ENCODE measurements around the gene ZNF672. TPM values are rescaled to one million over a fixed set of nuclear protein-coding genes. Genes with fewer than 3 reads are reported as not detected.

Gene ZNF672
- total RNA-seq, 2 donors from 2014 or later, result 33.8 to 34.2 TPM

DNA sequence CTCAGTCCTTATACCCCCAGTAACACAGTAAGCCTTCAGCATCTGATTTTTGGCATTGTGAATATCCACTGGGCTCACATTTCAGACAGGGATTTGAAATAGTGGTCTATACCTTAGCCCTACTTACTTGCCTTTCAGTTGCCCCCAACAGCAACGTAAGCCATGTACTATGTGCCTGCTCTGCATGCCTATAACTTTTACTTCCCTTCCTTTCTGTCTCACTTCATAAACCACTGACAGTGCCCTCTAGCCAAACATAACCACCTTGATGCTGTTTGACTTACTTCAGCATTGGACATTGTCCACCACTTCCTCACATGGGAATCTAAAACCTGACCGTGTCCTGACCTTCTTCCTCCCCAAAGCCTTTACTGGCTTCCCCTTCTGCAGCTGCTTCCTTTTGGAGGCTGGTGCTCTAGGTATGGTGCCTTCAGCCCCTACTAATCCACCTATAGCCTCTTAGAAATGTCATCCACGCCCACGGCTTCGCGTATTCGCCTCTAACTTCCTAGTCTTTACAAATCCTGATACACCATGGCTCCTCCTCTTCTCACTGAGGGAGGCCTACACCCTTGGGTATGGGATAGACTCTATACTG is 3.6 kb upstream of the ZNF672 start:
- TF ChIP-seq, protein P1, sequence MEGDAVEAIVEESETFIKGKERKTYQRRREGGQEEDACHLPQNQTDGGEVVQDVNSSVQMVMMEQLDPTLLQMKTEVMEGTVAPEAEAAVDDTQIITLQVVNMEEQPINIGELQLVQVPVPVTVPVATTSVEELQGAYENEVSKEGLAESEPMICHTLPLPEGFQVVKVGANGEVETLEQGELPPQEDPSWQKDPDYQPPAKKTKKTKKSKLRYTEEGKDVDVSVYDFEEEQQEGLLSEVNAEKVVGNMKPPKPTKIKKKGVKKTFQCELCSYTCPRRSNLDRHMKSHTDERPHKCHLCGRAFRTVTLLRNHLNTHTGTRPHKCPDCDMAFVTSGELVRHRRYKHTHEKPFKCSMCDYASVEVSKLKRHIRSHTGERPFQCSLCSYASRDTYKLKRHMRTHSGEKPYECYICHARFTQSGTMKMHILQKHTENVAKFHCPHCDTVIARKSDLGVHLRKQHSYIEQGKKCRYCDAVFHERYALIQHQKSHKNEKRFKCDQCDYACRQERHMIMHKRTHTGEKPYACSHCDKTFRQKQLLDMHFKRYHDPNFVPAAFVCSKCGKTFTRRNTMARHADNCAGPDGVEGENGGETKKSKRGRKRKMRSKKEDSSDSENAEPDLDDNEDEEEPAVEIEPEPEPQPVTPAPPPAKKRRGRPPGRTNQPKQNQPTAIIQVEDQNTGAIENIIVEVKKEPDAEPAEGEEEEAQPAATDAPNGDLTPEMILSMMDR (IDR thresholded peaks at IDR 0.05), result no peak
- H3K9me3 ChIP-seq, result no peaks in the 10 kb centered on the region
- H3K4me1 ChIP-seq (ENCODE audit: control insufficient read depth in 1 of 2, low read depth in 2 of 2), result peaks cover 4 to 11% of the 10 kb centered on the region in 2 donors
- no peak for ATAC-seq (ENCODE audit: insufficient number of reproducible peaks, low FRiP score, low read depth)
- no peak overlapping the region for H3K4me3 ChIP-seq
- H3K27me3 ChIP-seq (replicated peaks; ENCODE audit: insufficient read depth), result no peaks in the 10 kb centered on the region
- no peak overlapping the region for H3K27ac ChIP-seq
- DNase-seq (ENCODE audit: low spot score), result no peak
- no peaks in the 10 kb centered on the region for H3K36me3 ChIP-seq

DNA sequence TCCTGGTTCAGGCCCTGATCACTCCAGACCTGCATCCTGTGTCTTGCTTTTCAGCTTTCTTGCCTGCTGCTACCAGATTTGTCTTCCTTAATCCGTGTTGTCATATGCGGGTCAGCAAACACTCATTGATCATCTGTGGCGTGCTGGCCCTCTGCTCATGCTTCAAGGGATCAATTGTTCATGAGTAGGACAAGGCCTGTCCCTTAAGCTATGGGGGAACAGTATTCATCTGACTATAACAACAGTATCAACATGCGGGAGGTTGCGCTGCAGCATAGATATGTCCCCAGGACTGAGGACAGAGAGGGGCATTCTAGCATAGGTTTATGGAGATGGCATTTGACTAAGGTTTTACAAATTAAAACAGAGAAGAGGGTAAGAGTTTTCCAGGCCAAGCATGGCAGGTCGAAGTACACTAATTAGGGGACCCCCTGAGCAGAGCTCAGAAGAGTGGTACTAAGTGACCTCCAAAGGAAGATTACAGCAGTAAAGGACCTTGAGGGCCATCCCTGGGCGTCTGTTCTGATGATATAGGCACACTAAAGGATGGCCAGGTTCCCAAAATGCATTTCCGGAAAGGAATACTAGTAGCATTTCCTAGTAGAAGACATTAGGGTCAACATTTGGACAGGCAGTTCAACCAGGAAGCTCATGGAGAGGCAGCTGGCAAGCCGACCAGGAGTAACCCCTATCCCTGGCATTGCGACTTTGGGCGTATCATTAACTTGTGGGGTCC is 811 bp upstream of the ZNF672 start:
- H3K4me3 ChIP-seq, result peak overlapping the region; percentile 98
- ATAC-seq (ENCODE audit: insufficient number of reproducible peaks, low FRiP score, low read depth) (no peak), DNase-seq (ENCODE audit: low spot score) (no peak)

DNA sequence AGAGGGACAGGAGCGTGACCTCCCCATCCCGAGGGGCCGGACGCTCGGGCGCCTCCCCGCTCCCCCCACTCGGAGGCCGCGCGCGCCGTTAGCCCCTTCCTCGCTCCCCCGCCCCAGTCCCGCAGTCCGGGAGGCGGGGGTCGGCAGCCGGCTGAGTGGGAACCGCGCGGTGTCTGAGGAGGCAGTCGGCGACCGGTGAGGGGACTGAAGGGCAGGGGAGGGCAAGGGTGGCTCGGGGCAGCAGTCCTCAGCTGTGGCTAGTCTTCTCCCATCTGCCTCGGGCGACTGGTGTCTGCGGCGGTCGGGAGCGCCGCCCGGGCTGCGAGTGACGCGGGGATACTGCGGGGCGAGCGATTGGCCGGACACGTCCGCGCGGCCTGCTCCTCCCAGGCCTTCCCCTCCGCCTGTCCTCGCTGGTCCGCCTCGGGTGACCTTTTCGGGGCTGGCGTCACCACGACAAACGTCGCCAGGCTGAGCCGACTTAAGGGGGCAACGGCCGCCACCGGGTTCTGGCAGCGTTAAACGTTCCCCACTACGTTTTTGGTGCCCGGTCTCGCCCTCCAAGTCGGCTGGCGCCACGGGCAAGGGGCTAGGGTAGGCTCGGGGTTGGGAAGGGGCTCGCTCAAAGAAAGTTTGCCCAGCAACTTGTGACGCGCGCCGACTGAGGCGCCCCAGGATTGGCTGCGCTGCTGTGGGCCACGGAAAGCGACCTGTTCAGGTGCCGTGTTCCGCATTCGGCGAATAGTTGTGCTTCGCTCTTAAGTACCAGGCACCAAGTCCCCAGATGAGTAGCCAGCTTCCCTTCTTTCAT is 538 bp downstream of the ZNF672 start:
- Histone ChIP-seq H3K4me3 (peak overlapping the region; percentile 98), H3K4me1 (ENCODE audit: control insufficient read depth in 1 of 2, low read depth in 2 of 2) (peaks cover 13 to 37% of the 10 kb centered on the region in 2 donors), H3K36me3 (no peaks in the 10 kb centered on the region), H3K9me3 (no peaks in the 10 kb centered on the region), H3K27ac (peak overlapping the region; percentile 100), H3K27me3 (replicated peaks; ENCODE audit: insufficient read depth) (no peaks in the 10 kb centered on the region)
- ATAC-seq (ENCODE audit: insufficient number of reproducible peaks, low FRiP score, low read depth) (peak; percentile 57), DNase-seq (ENCODE audit: low spot score) (peak; percentile 64)
- TF ChIP-seq, protein P1 (IDR thresholded peaks at IDR 0.05), result no peak

More for the DNA sequence above, 811 bp upstream of the ZNF672 start:
- Histone ChIP-seq H3K9me3 (no peaks in the 10 kb centered on the region), H3K27ac (peak overlapping the region; percentile 91 to 100), H3K36me3 (no peaks in the 10 kb centered on the region), H3K27me3 (replicated peaks; ENCODE audit: insufficient read depth) (no peaks in the 10 kb centered on the region), H3K4me1 (ENCODE audit: control insufficient read depth in 1 of 2, low read depth in 2 of 2) (peaks cover 12 to 29% of the 10 kb centered on the region in 2 donors)
- TF ChIP-seq, protein P1 (IDR thresholded peaks at IDR 0.05), result no peak

DNA sequence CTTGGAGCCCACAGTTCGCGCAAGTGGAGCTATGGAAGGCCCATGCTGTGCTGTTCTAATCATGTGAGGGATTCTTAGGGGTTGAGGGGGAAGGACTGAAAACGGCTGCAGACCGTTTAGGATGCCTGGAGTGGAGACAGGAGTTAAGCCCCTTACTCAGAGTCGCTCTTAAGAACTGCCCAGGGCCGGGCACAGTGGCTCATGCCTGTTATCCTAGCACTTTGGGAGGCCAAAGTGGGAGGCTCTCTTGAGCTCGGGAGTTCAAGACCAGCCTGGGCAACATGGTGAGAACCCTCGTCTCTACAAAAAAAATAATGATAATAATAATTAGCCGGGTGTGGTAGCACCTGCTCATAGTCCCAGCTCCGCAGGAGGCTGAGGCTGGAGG is 1.1 kb downstream of the ZNF672 start:
- Histone ChIP-seq H3K27me3 (replicated peaks; ENCODE audit: insufficient read depth) (no peaks in the 10 kb centered on the region), H3K4me3 (peak overlapping the region; percentile 98), H3K27ac (peak overlapping the region; percentile 100), H3K36me3 (no peaks in the 10 kb centered on the region), H3K9me3 (no peaks in the 10 kb centered on the region), H3K4me1 (ENCODE audit: control insufficient read depth in 1 of 2, low read depth in 2 of 2) (peaks cover 13 to 37% of the 10 kb centered on the region in 2 donors)
- ATAC-seq (ENCODE audit: insufficient number of reproducible peaks, low FRiP score, low read depth), result no peak
- TF ChIP-seq, protein P1 (IDR thresholded peaks at IDR 0.05), result no peak
- no peak for DNase-seq (ENCODE audit: low spot score)

DNA sequence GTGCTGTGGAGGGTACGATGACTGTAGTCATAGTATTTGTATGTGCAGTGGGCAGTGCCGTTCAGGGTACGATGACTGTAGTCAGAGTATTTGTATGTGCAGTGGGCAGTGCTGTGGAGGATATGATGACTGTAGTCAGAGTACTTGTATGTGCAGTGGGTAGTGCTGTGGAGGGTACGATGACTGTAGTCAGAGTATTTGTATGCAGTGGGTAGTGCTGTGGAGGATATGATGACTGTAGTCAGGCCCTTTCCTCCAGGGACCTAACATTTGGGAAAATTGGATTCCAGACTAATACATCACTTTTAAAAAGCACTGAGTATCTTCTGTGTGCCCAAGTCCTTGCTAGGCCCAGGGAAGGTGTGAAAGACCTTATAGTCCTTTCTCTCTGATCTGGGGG is 2.9 kb downstream of the ZNF672 start:
- DNase-seq (ENCODE audit: low spot score) (no peak), ATAC-seq (ENCODE audit: insufficient number of reproducible peaks, low FRiP score, low read depth) (no peak)
- H3K36me3 ChIP-seq, result peaks cover 7% of the 10 kb centered on the region
- TF ChIP-seq, protein P1 (IDR thresholded peaks at IDR 0.05), result no peak
- peak overlapping the region; percentile 33 to 79 for H3K27ac ChIP-seq
- H3K27me3 ChIP-seq (replicated peaks; ENCODE audit: insufficient read depth), result no peaks in the 10 kb centered on the region
- H3K4me1 ChIP-seq (ENCODE audit: control insufficient read depth in 1 of 2, low read depth in 2 of 2), result peaks cover 13 to 37% of the 10 kb centered on the region in 2 donors
- no peaks in the 10 kb centered on the region for H3K9me3 ChIP-seq
- no peak overlapping the region for H3K4me3 ChIP-seq

All from thoracic aorta (tissue), 2 donors.